NB4 (cell line): ENCODE results near the gene RBKS.

Experiments
- MYC ChIP-seq: IDR thresholded peaks from 2 replicates; pipeline ENCODE4 v1.6.1; 2011; ENCODE audit warnings: low read depth, low read length
- POLR2A ChIP-seq: IDR thresholded peaks from 2 replicates; pipeline ENCODE4 v1.6.1; 2011; ENCODE audit warnings: mild to moderate bottlenecking; ENCODE audit not compliant: insufficient read length; ENCODE audit errors: extremely low read depth
- TF ChIP-seq, protein P1 (sequence below): IDR thresholded peaks from 2 replicates; pipeline ENCODE4 v1.6.1; 2011; ENCODE audit warnings: low read depth, low read length
- TF ChIP-seq, protein P2 (sequence below): IDR thresholded peaks from one replicate; pipeline ENCODE4 v1.5.1; 2012; ENCODE audit warnings: low read depth, low read length

DNA sequence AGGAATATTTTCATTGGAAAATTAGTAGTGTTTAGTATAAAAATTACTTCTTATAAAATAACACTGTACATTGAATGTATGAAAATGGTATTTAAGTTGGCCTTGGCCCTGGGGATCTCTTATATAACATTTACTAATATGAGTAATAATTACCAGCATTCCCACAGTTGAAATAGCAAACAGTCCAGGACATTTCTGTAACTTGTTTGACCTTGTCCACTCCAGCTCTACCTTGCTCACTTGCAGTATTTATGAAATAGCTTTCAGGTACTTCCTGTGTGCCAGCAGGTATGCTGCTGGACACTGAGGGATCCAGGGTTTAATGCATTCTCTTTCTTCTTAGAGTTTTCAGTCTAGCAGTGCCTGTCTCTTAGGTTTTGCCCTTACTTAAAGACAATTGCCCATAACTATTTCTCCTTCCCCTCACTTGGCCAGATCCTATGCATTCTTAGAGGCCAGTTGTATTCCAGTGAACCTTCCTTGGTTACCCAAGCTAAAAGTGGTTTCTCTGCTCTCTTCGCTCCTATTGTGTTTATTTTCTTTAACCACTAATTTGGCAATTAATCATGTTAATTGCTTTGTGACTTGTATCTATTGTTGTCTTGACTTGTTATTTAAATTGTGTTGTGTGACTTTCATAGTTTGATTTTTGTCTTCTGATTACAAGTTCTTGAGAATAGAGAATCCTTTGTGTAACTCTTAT, 26.3 kb upstream of the RBKS start:
- TF ChIP-seq, protein P1, sequence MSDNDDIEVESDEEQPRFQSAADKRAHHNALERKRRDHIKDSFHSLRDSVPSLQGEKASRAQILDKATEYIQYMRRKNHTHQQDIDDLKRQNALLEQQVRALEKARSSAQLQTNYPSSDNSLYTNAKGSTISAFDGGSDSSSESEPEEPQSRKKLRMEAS: no peak
- TF ChIP-seq, protein P2, sequence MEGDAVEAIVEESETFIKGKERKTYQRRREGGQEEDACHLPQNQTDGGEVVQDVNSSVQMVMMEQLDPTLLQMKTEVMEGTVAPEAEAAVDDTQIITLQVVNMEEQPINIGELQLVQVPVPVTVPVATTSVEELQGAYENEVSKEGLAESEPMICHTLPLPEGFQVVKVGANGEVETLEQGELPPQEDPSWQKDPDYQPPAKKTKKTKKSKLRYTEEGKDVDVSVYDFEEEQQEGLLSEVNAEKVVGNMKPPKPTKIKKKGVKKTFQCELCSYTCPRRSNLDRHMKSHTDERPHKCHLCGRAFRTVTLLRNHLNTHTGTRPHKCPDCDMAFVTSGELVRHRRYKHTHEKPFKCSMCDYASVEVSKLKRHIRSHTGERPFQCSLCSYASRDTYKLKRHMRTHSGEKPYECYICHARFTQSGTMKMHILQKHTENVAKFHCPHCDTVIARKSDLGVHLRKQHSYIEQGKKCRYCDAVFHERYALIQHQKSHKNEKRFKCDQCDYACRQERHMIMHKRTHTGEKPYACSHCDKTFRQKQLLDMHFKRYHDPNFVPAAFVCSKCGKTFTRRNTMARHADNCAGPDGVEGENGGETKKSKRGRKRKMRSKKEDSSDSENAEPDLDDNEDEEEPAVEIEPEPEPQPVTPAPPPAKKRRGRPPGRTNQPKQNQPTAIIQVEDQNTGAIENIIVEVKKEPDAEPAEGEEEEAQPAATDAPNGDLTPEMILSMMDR: no peak
- TF ChIP-seq POLR2A: no peak
- TF ChIP-seq MYC: no peak
